ENCODE data around the gene JAZF1.

Gene JAZF1

DNA sequence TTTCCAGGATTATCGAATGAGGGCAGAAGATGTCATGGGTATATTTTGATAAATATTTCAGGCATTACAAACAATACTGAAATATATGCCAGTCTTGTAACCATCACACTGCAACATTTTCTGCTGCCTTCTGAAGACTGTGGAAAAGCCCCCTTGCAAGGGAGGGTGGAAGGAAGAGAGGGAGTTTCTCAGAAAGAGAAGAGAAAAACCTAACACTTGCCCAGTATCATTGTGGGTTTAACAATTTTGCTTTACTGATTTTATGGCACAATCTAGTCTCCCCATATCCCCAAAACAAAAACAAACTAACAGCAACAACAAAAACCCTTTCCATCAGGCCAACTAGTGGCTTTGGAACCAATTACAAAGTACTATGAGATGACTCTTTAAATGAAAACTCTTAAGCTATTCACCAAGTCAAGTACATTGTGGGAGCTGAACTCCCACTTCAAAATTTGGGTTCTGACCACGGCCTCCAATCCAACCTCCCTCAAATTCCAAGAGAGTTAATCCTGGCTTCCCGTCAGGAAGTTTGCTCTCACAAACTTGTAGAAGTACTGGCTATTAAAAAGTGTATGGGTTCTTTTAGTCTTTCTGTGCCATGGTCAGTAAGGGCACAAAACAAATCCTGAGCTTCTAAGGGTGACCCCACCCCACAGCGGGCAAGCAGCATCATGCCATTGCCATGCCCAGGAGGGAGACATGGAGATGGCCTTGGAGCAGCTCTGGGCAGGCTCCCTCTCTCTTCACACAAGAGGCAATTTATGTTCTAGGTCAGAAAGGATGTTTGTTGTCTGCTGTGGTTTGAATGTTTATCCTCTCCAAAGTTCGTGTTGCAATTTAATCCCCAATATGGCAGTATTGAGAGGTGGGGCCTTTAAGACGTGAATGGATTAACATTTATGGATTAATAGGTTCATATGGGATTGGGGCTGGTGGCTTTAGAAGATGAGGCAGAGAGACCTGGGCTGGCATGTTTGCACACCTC is 96.3 kb downstream of the JAZF1 start:
- no peak for DNase-seq (ENCODE audit: extremely low spot score)
- CTCF ChIA-PET: interaction anchor here (1.0 to 5.2 kb wide), 6 partner anchors 8 to 24 kb away, joined by 3 to 34 read pairs (median 6); no protein-coding TSS in a partner anchor
- TF ChIP-seq, protein P1, sequence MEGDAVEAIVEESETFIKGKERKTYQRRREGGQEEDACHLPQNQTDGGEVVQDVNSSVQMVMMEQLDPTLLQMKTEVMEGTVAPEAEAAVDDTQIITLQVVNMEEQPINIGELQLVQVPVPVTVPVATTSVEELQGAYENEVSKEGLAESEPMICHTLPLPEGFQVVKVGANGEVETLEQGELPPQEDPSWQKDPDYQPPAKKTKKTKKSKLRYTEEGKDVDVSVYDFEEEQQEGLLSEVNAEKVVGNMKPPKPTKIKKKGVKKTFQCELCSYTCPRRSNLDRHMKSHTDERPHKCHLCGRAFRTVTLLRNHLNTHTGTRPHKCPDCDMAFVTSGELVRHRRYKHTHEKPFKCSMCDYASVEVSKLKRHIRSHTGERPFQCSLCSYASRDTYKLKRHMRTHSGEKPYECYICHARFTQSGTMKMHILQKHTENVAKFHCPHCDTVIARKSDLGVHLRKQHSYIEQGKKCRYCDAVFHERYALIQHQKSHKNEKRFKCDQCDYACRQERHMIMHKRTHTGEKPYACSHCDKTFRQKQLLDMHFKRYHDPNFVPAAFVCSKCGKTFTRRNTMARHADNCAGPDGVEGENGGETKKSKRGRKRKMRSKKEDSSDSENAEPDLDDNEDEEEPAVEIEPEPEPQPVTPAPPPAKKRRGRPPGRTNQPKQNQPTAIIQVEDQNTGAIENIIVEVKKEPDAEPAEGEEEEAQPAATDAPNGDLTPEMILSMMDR (IDR thresholded peaks at IDR 0.05; ENCODE audit: control extremely low read depth, extremely low read depth, low read depth, missing control alignments): no peak
- POLR2A ChIA-PET: no interaction called here

DNA sequence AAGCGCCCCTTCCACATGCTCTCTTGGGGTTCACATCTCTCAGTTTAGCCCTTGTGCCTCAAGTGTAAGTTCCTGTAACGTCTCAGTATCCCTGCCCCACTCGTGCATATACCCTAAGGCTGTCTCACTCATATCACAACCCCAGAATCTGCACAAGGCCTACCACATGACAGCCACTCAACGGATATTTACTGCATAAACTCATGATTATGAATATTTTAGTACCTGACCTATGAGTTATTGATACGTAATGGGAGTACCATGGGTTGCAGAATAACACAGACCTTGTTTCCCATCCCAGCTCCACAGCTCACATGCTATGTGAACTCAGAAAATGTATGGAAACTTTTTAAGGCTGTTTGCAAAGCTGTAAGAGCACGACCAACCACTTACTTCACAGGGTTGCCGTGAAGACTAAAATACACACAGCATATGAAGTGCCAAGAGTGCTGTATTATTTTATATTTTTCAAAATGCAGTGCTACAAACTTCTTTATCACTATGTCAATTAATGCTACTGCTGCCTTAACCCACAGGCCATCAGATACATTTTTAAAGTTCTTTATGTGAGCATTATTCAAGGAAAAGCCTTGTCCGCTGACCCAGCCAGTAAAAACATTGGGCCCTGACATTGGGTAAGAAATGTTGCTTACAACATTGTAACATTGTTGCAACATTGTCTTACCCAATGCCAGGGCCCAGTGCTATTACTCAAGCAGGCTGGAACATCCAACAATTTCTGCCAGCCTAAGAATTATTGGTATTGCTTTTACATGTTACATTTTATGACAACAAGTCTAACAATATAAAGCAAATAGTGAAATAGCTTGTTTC is 97.2 kb downstream of the JAZF1 start:
- TF ChIP-seq, protein P1 (IDR thresholded peaks at IDR 0.05; ENCODE audit: control extremely low read depth, extremely low read depth, low read depth, missing control alignments): no peak
- DNase-seq (ENCODE audit: extremely low spot score): no peak
- POLR2A ChIA-PET: no interaction called here
- CTCF ChIA-PET: interaction anchor here (1.0 to 5.2 kb wide), 9 partner anchors 9 to 23 kb away, joined by 3 to 34 read pairs (median 5); no protein-coding TSS in a partner anchor

DNA sequence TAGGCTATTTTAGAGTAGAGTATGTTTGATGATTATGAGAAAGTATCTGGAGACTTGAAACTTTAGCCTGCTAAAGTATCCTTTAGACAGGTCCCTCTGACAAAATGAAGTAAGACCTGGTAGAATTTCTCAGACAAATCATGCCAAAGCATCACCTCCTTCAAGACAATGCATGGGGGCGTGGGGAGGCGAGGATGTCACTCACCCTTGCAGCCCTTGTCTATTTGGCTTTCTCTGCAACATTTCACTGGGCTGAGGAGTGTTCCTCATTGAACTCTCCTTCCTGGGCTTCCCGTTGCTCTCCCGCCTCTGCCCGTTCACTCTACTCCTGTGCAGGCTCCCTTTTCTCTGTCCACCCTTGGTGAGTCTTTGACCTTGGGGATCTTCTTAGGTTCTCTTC is 98.5 kb downstream of the JAZF1 start:
- DNase-seq (ENCODE audit: extremely low spot score): no peak
- POLR2A ChIA-PET: no interaction called here
- TF ChIP-seq, protein P1 (IDR thresholded peaks at IDR 0.05; ENCODE audit: control extremely low read depth, extremely low read depth, low read depth, missing control alignments): no peak
- CTCF ChIA-PET: interaction anchor here (0.7 to 1.6 kb wide), 4 partner anchors 14 to 170 kb away, joined by 3 to 6 read pairs (median 4); no protein-coding TSS in a partner anchor

- POLR2A ChIA-PET: no interaction called here
- no peak for DNase-seq (ENCODE audit: extremely low spot score)
- TF ChIP-seq, protein P1 (IDR thresholded peaks at IDR 0.05; ENCODE audit: control extremely low read depth, extremely low read depth, low read depth, missing control alignments): no peak
- CTCF ChIA-PET: interaction anchor here (0.8 to 5.2 kb wide), 5 partner anchors 10 to 507 kb away, joined by 3 to 60 read pairs (median 3); no protein-coding TSS in a partner anchor
Measured at GRCh38 chr7:28081016-28081415, 99.6 kb downstream of the JAZF1 start.

GRCh38 chr7:28078036-28078901 is 102.3 kb downstream of the JAZF1 start:
- CTCF ChIA-PET: interaction anchor here (0.7 to 6.7 kb wide), 15 partner anchors 7 to 883 kb away, joined by 3 to 60 read pairs (median 5); no protein-coding TSS in a partner anchor
- peak; percentile 46 for DNase-seq (ENCODE audit: extremely low spot score)
- POLR2A ChIA-PET: no interaction called here
- TF ChIP-seq, protein P1 (IDR thresholded peaks at IDR 0.05; ENCODE audit: control extremely low read depth, extremely low read depth, low read depth, missing control alignments): peak; percentile 99
